ENCODE measurements around the gene RPP21.

The RPP21 gene

GRCh38 chr6:30344868-30345671 is at the start of gene RPP21:
RPP21 (plus strand) TSS chr6:30345156; CDS start chr6:30345172, 16 bp downstream.
- no peak for TF ChIP-seq EZH2phosphoT487 (conservative IDR thresholded peaks at IDR 0.05; ENCODE audit: low read length)
- TF ChIP-seq, protein P1, sequence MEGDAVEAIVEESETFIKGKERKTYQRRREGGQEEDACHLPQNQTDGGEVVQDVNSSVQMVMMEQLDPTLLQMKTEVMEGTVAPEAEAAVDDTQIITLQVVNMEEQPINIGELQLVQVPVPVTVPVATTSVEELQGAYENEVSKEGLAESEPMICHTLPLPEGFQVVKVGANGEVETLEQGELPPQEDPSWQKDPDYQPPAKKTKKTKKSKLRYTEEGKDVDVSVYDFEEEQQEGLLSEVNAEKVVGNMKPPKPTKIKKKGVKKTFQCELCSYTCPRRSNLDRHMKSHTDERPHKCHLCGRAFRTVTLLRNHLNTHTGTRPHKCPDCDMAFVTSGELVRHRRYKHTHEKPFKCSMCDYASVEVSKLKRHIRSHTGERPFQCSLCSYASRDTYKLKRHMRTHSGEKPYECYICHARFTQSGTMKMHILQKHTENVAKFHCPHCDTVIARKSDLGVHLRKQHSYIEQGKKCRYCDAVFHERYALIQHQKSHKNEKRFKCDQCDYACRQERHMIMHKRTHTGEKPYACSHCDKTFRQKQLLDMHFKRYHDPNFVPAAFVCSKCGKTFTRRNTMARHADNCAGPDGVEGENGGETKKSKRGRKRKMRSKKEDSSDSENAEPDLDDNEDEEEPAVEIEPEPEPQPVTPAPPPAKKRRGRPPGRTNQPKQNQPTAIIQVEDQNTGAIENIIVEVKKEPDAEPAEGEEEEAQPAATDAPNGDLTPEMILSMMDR (IDR thresholded peaks at IDR 0.05; ENCODE audit: insufficient read depth, low read length, poor library complexity, severe bottlenecking), result no peak
- Histone ChIP-seq H4K20me1 (ENCODE audit: low read depth, low read length) (no peaks in the 10 kb centered on the region), H3K4me2 (ENCODE audit: low read depth, low read length, poor library complexity, severe bottlenecking) (peak within 1 kb of the TSS; percentile 89), H2AFZ (ENCODE audit: low read depth, low read length, severe bottlenecking) (peak within 1 kb of the TSS; percentile 77), H3F3A (ENCODE audit: insufficient read depth) (peaks cover 11% of the 10 kb centered on the region), H3K79me2 (ENCODE audit: insufficient read depth, low read length) (peaks cover 7% of the 10 kb centered on the region; the same call in 1 of the 2 replicates), H3K9ac (ENCODE audit: low read length) (peak within 1 kb of the TSS; percentile 74), H3K9me3 (ENCODE audit: insufficient read depth, low read length) (no peaks in the 10 kb centered on the region), H3K4me3 (ENCODE audit: insufficient read depth, low read length, poor library complexity, severe bottlenecking) (peak within 1 kb of the TSS; percentile 70), H3K27ac (ENCODE audit: low read depth, low read length) (peak within 1 kb of the TSS; percentile 41), H3K36me3 (ENCODE audit: low read length) (no peaks in the 10 kb centered on the region), H3K9me2 (replicated peaks; ENCODE audit: insufficient read depth, low read length) (no peaks in the 10 kb centered on the region), H3K27me3 (ENCODE audit: low read length) (no peaks in the 10 kb centered on the region)

GRCh38 chr6:30295837-30296236 is 49.1 kb upstream of the RPP21 start:
- Histone ChIP-seq H3K4me3 (ENCODE audit: insufficient read depth, low read length, poor library complexity, severe bottlenecking) (no peak overlapping the region), H3K4me2 (ENCODE audit: low read depth, low read length, poor library complexity, severe bottlenecking) (no peak overlapping the region), H3K27ac (ENCODE audit: low read depth, low read length) (no peak overlapping the region), H3K79me2 (ENCODE audit: insufficient read depth, low read length) (no peaks in the 10 kb centered on the region), H3F3A (ENCODE audit: insufficient read depth) (no peaks in the 10 kb centered on the region), H3K9ac (ENCODE audit: low read length) (no peak overlapping the region), H2AFZ (ENCODE audit: low read depth, low read length, severe bottlenecking) (no peak overlapping the region), H3K36me3 (ENCODE audit: low read length) (peaks cover 37% of the 10 kb centered on the region; the same call in 1 of the 2 replicates), H3K27me3 (ENCODE audit: low read length) (no peaks in the 10 kb centered on the region), H3K9me3 (ENCODE audit: insufficient read depth, low read length) (no peaks in the 10 kb centered on the region), H4K20me1 (ENCODE audit: low read depth, low read length) (no peaks in the 10 kb centered on the region), H3K9me2 (replicated peaks; ENCODE audit: insufficient read depth, low read length) (no peaks in the 10 kb centered on the region)
- no peak for TF ChIP-seq EZH2phosphoT487 (conservative IDR thresholded peaks at IDR 0.05; ENCODE audit: low read length)
- TF ChIP-seq, protein P1 (IDR thresholded peaks at IDR 0.05; ENCODE audit: insufficient read depth, low read length, poor library complexity, severe bottlenecking), result no peak

- TF ChIP-seq EZH2phosphoT487 (conservative IDR thresholded peaks at IDR 0.05; ENCODE audit: low read length), result no peak
- TF ChIP-seq, protein P1 (IDR thresholded peaks at IDR 0.05; ENCODE audit: insufficient read depth, low read length, poor library complexity, severe bottlenecking), result no peak
- Histone ChIP-seq H3K4me3 (ENCODE audit: insufficient read depth, low read length, poor library complexity, severe bottlenecking) (no peak overlapping the region), H3K9ac (ENCODE audit: low read length) (no peak overlapping the region), H2AFZ (ENCODE audit: low read depth, low read length, severe bottlenecking) (no peak overlapping the region), H3K9me2 (replicated peaks; ENCODE audit: insufficient read depth, low read length) (no peaks in the 10 kb centered on the region), H3K36me3 (ENCODE audit: low read length) (peaks cover 40% of the 10 kb centered on the region), H3F3A (ENCODE audit: insufficient read depth) (no peaks in the 10 kb centered on the region), H3K9me3 (ENCODE audit: insufficient read depth, low read length) (no peaks in the 10 kb centered on the region), H3K4me2 (ENCODE audit: low read depth, low read length, poor library complexity, severe bottlenecking) (no peak overlapping the region), H3K27ac (ENCODE audit: low read depth, low read length) (no peak overlapping the region), H3K79me2 (ENCODE audit: insufficient read depth, low read length) (peaks cover 70% of the 10 kb centered on the region), H3K27me3 (ENCODE audit: low read length) (no peaks in the 10 kb centered on the region), H4K20me1 (ENCODE audit: low read depth, low read length) (no peaks in the 10 kb centered on the region)
Measured at GRCh38 chr6:30304002-30304401, 41.0 kb upstream of the RPP21 start.

All from SU-DHL-6 (cell line).